GM23338 (cell line): ENCODE data around the gene RPH3AL. TPM values are rescaled to one million over a fixed set of nuclear protein-coding genes. Genes with fewer than 3 reads are reported as not detected.

Source experiments
- ATAC-seq: fragments of 200-7000 bp; cut with Tn5 transposase; 3 replicates; pipeline ENCODE4 v1.9.1; 2020
- DNase-seq: peaks from one replicate; pipeline ENCODE4 v3.0.0-alpha.2; 2015; ENCODE audit warnings: low spot score
- H2AFZ ChIP-seq: fragments of 200-600 bp; sonication (generic); 2 replicates; pipeline ENCODE4 v1.8.0; 2016; ENCODE audit warnings: antibody characterized with exemption, mild to moderate bottlenecking, moderate library complexity
- H3F3A ChIP-seq: fragments of 200-600 bp; sonication (generic); replicated peaks from 2 replicates; pipeline ENCODE4 v1.8.0; 2017; ENCODE audit warnings: antibody characterized with exemption, mixed run types, low read depth
- H3K27ac ChIP-seq: fragments of 200-600 bp; sonication (generic); 2 replicates; pipeline ENCODE4 v1.6.1; 2016; ENCODE audit warnings: low read depth
- H3K27me3 ChIP-seq: fragments of 200-600 bp; sonication (generic); 2 replicates; pipeline ENCODE4 v1.8.0; 2016; ENCODE audit warnings: mild to moderate bottlenecking, mixed run types, moderate library complexity; ENCODE audit not compliant: insufficient read depth
- H3K36me3 ChIP-seq: fragments of 200-600 bp; sonication (generic); 2 replicates; pipeline ENCODE4 v1.8.0; 2016; ENCODE audit warnings: mild to moderate bottlenecking; ENCODE audit not compliant: insufficient read depth
- H3K4me1 ChIP-seq: fragments of 200-600 bp; sonication (generic); 2 replicates; pipeline ENCODE4 v1.8.0; 2016; ENCODE audit warnings: mild to moderate bottlenecking, moderate library complexity; ENCODE audit not compliant: insufficient read depth
- H3K4me2 ChIP-seq: fragments of 200-600 bp; sonication (generic); 2 replicates; pipeline ENCODE4 v1.7.1; 2017; ENCODE audit warnings: mixed run types
- H3K4me3 ChIP-seq: fragments of 200-600 bp; sonication (generic); 2 replicates; pipeline ENCODE4 v1.6.1; 2016; ENCODE audit warnings: mixed run types
- H3K79me2 ChIP-seq: fragments of 200-600 bp; sonication (generic); replicated peaks from 2 replicates; pipeline ENCODE4 v1.8.0; 2017; ENCODE audit warnings: mild to moderate bottlenecking; ENCODE audit not compliant: insufficient read depth
- H3K9me2 ChIP-seq: fragments of 200-600 bp; sonication (generic); 2 replicates; pipeline ENCODE4 v1.8.0; 2017; ENCODE audit not compliant: insufficient read depth
- H4K20me1 ChIP-seq: fragments of 200-600 bp; sonication (generic); replicated peaks from 2 replicates; pipeline ENCODE4 v1.8.0; 2017; ENCODE audit warnings: mild to moderate bottlenecking; ENCODE audit not compliant: insufficient read depth
- H3K27ac Mint-ChIP-seq: 2 replicates; pipeline ENCODE4 v1.8.0; 2020; ENCODE audit warnings: inconsistent platforms, mild to moderate bottlenecking, moderate library complexity, mixed read lengths
- H3K27me3 Mint-ChIP-seq: 3 replicates; pipeline ENCODE4 v1.8.0; 2022; ENCODE audit warnings: low read depth, mild to moderate bottlenecking, moderate library complexity, mixed read lengths, inconsistent platforms; ENCODE audit not compliant: insufficient read depth, poor library complexity
- H3K36me3 Mint-ChIP-seq: 3 replicates; pipeline ENCODE4 v1.8.0; 2021; ENCODE audit warnings: low read depth, mild to moderate bottlenecking, inconsistent platforms, moderate library complexity, mixed read lengths
- H3K4me1 Mint-ChIP-seq: 3 replicates; pipeline ENCODE4 v1.8.0; 2020; ENCODE audit warnings: mild to moderate bottlenecking, inconsistent platforms, mixed read lengths
- H3K4me3 Mint-ChIP-seq: 3 replicates; pipeline ENCODE4 v1.8.0; 2021; ENCODE audit warnings: moderate library complexity, mild to moderate bottlenecking, inconsistent platforms, mixed read lengths
- H3K9me3 Mint-ChIP-seq: 3 replicates; pipeline ENCODE4 v1.8.0; 2020; ENCODE audit warnings: moderate library complexity, mild to moderate bottlenecking, inconsistent platforms, mixed read lengths
- CREB1 ChIP-seq: fragments of 250-450 bp; sonication (Bioruptor Pico); IDR thresholded peaks from 2 replicates; pipeline ENCODE4 v1.5.0; 2020; ENCODE audit warnings: low read depth, mild to moderate bottlenecking, moderate library complexity
- EZH2 ChIP-seq: fragments of 200-600 bp; sonication (generic); IDR thresholded peaks from one replicate; pipeline ENCODE4 v1.8.0; 2017; ENCODE audit warnings: antibody characterized with exemption, mild to moderate bottlenecking, low read depth; ENCODE audit not compliant: unreplicated experiment
- EZH2phosphoT487 ChIP-seq: fragments of 200-600 bp; sonication (generic); IDR thresholded peaks from one replicate; pipeline ENCODE4 v1.8.1; 2018; ENCODE audit warnings: antibody characterized with exemption; ENCODE audit not compliant: unreplicated experiment
- JUNB ChIP-seq: IDR thresholded peaks from one replicate; pipeline ENCODE4 v1.6.1; 2016; ENCODE audit warnings: antibody characterized with exemption; ENCODE audit not compliant: unreplicated experiment
- NANOG ChIP-seq: IDR thresholded peaks from 2 replicates; pipeline ENCODE4 v1.6.1; 2016; ENCODE audit warnings: antibody characterized with exemption, borderline replicate concordance
- POLR2AphosphoS5 ChIP-seq: IDR thresholded peaks from 2 replicates; pipeline ENCODE4 v1.6.1; 2016; ENCODE audit warnings: antibody characterized with exemption, low read depth
- REST ChIP-seq: IDR thresholded peaks from one replicate; pipeline ENCODE4 v1.6.1; 2018; ENCODE audit warnings: antibody characterized with exemption; ENCODE audit not compliant: unreplicated experiment
- STAT1 ChIP-seq: IDR thresholded peaks from one replicate; pipeline ENCODE4 v1.6.1; 2016; ENCODE audit warnings: antibody characterized with exemption; ENCODE audit not compliant: unreplicated experiment
- ZNF114 ChIP-seq: fragments of 250-450 bp; sonication (Bioruptor Pico); IDR thresholded peaks from 2 replicates; pipeline ENCODE4 v1.5.0; 2020; ENCODE audit warnings: mild to moderate bottlenecking, moderate library complexity
- ZNF331 ChIP-seq: fragments of 250-450 bp; sonication (Bioruptor Pico); IDR thresholded peaks from 2 replicates; pipeline ENCODE4 v1.5.0; 2020; ENCODE audit warnings: low read depth, mild to moderate bottlenecking, moderate library complexity
- ZNF462 ChIP-seq: fragments of 250-450 bp; sonication (Bioruptor Pico); IDR thresholded peaks from 2 replicates; pipeline ENCODE4 v1.5.0; 2020; ENCODE audit warnings: mild to moderate bottlenecking, moderate library complexity
- polyA plus RNA-seq: library from polyadenylated mRNA; unstranded; fragments of >200 nt; fragmentation: Nextera tagmentation; extraction: Ambion mirVana; gene quantifications from 2 replicates; pipeline ENCODE4 v1.2.1, GENCODE V29; 2016
- total RNA-seq: library from RNA; depleted of rRNA; stranded (reverse); fragments of >200 nt; shearing (Covaris generic); gene quantifications from 2 replicates; pipeline ENCODE4 v1.2.3, GENCODE V29; 2014
- TF ChIP-seq, protein P1 (sequence below): IDR thresholded peaks from 2 replicates; pipeline ENCODE4 v1.6.1; 2016; ENCODE audit warnings: antibody characterized with exemption
- TF ChIP-seq, protein P2 (sequence below), 2 experiments: fragments of 200-600 bp in 1 of 2; sonication (generic) in 1 of 2; conservative IDR thresholded peaks; 2 replicates each; pipeline versions ENCODE4 v1.5.1 to v1.6.1; 2016 to 2017; ENCODE audit warnings: antibody characterized with exemption in 2 of 2, low read depth in 2 of 2, mild to moderate bottlenecking in 2 of 2, moderate library complexity in 1 of 2

The RPH3AL gene
- total and polyA plus RNA-seq, 2 experiments from 2014 or later, result 2.7 to 6.3 TPM

GRCh38 chr17:354651-355556, 2.3 kb upstream of the RPH3AL start:
- H3K27me3 ChIP-seq, result no peaks in the 10 kb centered on the region
- Mint-ChIP-seq H3K9me3 (peaks cover 29% of the 10 kb centered on the region), H3K4me3 (no peak overlapping the region), H3K4me1 (peaks cover 19% of the 10 kb centered on the region), H3K27me3 (peaks cover 15% of the 10 kb centered on the region), H3K27ac (no peak overlapping the region), H3K36me3 (peaks cover 19% of the 10 kb centered on the region)
- H3K4me1 ChIP-seq, result no peaks in the 10 kb centered on the region; the same call in 1 of the 2 replicates
- no peaks in the 10 kb centered on the region for H4K20me1 ChIP-seq
- no peaks in the 10 kb centered on the region for H3K9me2 ChIP-seq
- TF ChIP-seq ZNF462 (no peak), NANOG (no peak), EZH2 (no peak), REST (no peak), POLR2AphosphoS5 (no peak), ZNF331 (CRISPR knock-in tag) (no peak), JUNB (no peak), STAT1 (no peak), EZH2phosphoT487 (no peak), ZNF114 (CRISPR knock-in tag) (no peak), CREB1 (CRISPR knock-in tag) (no peak)
- TF ChIP-seq, protein P1, sequence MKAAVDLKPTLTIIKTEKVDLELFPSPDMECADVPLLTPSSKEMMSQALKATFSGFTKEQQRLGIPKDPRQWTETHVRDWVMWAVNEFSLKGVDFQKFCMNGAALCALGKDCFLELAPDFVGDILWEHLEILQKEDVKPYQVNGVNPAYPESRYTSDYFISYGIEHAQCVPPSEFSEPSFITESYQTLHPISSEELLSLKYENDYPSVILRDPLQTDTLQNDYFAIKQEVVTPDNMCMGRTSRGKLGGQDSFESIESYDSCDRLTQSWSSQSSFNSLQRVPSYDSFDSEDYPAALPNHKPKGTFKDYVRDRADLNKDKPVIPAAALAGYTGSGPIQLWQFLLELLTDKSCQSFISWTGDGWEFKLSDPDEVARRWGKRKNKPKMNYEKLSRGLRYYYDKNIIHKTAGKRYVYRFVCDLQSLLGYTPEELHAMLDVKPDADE, result no peak
- TF ChIP-seq, protein P2, sequence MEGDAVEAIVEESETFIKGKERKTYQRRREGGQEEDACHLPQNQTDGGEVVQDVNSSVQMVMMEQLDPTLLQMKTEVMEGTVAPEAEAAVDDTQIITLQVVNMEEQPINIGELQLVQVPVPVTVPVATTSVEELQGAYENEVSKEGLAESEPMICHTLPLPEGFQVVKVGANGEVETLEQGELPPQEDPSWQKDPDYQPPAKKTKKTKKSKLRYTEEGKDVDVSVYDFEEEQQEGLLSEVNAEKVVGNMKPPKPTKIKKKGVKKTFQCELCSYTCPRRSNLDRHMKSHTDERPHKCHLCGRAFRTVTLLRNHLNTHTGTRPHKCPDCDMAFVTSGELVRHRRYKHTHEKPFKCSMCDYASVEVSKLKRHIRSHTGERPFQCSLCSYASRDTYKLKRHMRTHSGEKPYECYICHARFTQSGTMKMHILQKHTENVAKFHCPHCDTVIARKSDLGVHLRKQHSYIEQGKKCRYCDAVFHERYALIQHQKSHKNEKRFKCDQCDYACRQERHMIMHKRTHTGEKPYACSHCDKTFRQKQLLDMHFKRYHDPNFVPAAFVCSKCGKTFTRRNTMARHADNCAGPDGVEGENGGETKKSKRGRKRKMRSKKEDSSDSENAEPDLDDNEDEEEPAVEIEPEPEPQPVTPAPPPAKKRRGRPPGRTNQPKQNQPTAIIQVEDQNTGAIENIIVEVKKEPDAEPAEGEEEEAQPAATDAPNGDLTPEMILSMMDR (conservative IDR thresholded peaks at IDR 0.05; ENCODE audit: low read depth in 2 of 2), result no peak
- 0 out of 2 replicates have a peak, but pooled peaks cover 4% of the 10 kb centered on the region for H3F3A ChIP-seq
- no peak overlapping the region for H3K4me3 ChIP-seq
- no peaks in the 10 kb centered on the region for H3K36me3 ChIP-seq
- DNase-seq (no peak), ATAC-seq (no peak)
- H2AFZ ChIP-seq, result no peak overlapping the region
- H3K27ac ChIP-seq, result no peak overlapping the region
- no peaks in the 10 kb centered on the region for H3K79me2 ChIP-seq
- H3K4me2 ChIP-seq, result no peak overlapping the region
